A673 (cell line): ENCODE measurements around the gene C1R.

ENCODE experiments used
- CTCF ChIP-seq: fragments of 300-800, 200-600 bp; sonication (generic); conservative IDR thresholded peaks from 2 replicates; pipeline ENCODE4 v1.5.1; 2017; ENCODE audit warnings: low read depth, mild to moderate bottlenecking, antibody characterized with exemption, low read length, moderate library complexity, mixed read lengths
- EZH2 ChIP-seq: fragments of 200-600 bp; sonication (generic); IDR thresholded peaks from 2 replicates; pipeline ENCODE4 v1.6.1; 2017; ENCODE audit warnings: borderline replicate concordance, low read depth, mild to moderate bottlenecking, mixed read lengths, antibody characterized with exemption, low read length; ENCODE audit not compliant: poor library complexity, severe bottlenecking

- no peak for TF ChIP-seq CTCF
- no peak for TF ChIP-seq EZH2
Measured at GRCh38 chr12:7089196-7089871, 2.9 kb downstream of the C1R start.
